ENCODE results near the gene ZNF845.
A peak's percentile ranks its signal among the peaks of the same experiment; 100 is the strongest.
"Not testable (repeated sequence)": the region's sequence is repeated elsewhere in the genome, so short reads cannot be mapped to it uniquely, and the experiment has no call there.

The ZNF845 gene

GRCh38 chr19:53333463-53334449 is at the start of gene ZNF845:
ZNF845 (plus strand) TSS chr19:53333749; CDS start chr19:53341308, 7,559 bp downstream.
- H3K9me3 ChIP-seq (ENCODE audit: low read length) = no peaks in the 10 kb centered on the region
- peak within 1 kb of the TSS; percentile 77 for H3K9ac ChIP-seq (ENCODE audit: low read length)
- no peaks in the 10 kb centered on the region for H3K27me3 ChIP-seq (ENCODE audit: control insufficient read depth in 1 of 2, insufficient read depth in 2 of 2, low read length in 2 of 2)
- H3K36me3 ChIP-seq (ENCODE audit: insufficient read depth, low read length) = no peaks in the 10 kb centered on the region
- no peaks in the 10 kb centered on the region for H3K4me1 ChIP-seq (ENCODE audit: insufficient read depth, low read length)
- peak within 1 kb of the TSS; percentile 75 for H3K27ac ChIP-seq (ENCODE audit: low read depth, low read length)
- H3K4me3 ChIP-seq (ENCODE audit: low read depth in 1 of 2, low read length in 2 of 2) = peak within 1 kb of the TSS; percentile 71 to 85

- no peak overlapping the region for H3K27ac ChIP-seq (ENCODE audit: low read depth, low read length)
- no peaks in the 10 kb centered on the region for H3K36me3 ChIP-seq (ENCODE audit: insufficient read depth, low read length)
- no peak overlapping the region for H3K9ac ChIP-seq (ENCODE audit: low read length)
- H3K4me3 ChIP-seq (ENCODE audit: low read depth in 1 of 2, low read length in 2 of 2) = no peak overlapping the region
- no peaks in the 10 kb centered on the region for H3K9me3 ChIP-seq (ENCODE audit: low read length)
- no peaks in the 10 kb centered on the region for H3K4me1 ChIP-seq (ENCODE audit: insufficient read depth, low read length)
- no peaks in the 10 kb centered on the region for H3K27me3 ChIP-seq (ENCODE audit: control insufficient read depth in 1 of 2, insufficient read depth in 2 of 2, low read length in 2 of 2)
These were observed 48.5 kb upstream of the ZNF845 start for GRCh38 chr19:53285087-53285486.

- Histone ChIP-seq H3K36me3 (ENCODE audit: insufficient read depth, low read length) (no peaks in the 10 kb centered on the region), H3K9me3 (ENCODE audit: low read length) (peaks cover 8% of the 10 kb centered on the region), H3K27ac (ENCODE audit: low read depth, low read length) (no peak overlapping the region), H3K27me3 (ENCODE audit: control insufficient read depth in 1 of 2, insufficient read depth in 2 of 2, low read length in 2 of 2) (no peaks in the 10 kb centered on the region), H3K4me3 (ENCODE audit: low read depth in 1 of 2, low read length in 2 of 2) (no peak overlapping the region), H3K9ac (ENCODE audit: low read length) (no peak overlapping the region), H3K4me1 (ENCODE audit: insufficient read depth, low read length) (no peaks in the 10 kb centered on the region)
These were observed 42.6 kb upstream of the ZNF845 start for GRCh38 chr19:53290758-53291549.

DNA sequence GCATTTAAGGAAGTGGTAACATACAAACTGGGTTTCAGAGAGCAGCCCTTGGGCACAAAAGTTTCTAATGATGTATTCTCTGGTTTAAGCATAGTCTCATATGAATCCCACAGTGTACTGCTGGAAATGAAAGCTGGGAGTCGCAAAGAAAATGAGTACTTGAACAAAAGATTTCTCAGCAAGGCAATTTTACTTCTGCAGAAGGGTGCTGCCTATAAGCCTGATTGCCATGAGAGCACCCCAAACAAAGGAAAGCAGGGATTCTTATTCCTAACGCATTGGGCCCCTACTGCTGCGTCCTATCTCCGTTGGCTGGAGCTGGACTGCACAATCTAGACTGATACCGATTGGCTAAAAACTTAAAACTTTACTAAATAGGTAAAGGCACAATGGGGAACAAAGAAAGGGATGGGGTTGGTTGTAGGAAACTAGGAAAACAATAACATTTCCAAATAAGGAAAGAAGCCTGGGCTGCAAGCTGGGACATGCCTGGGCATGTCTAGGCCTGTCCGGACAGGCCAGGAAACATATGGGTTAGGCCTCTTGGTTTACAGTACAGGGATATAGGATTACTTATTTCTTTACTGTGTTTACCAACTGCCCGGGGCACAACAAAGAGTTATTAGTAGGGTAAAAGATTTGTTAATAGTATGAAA is 38.6 kb upstream of the ZNF845 start:
- Histone ChIP-seq H3K27ac (ENCODE audit: low read depth, low read length) (no peak overlapping the region), H3K36me3 (ENCODE audit: insufficient read depth, low read length) (no peaks in the 10 kb centered on the region), H3K4me1 (ENCODE audit: insufficient read depth, low read length) (no peaks in the 10 kb centered on the region), H3K27me3 (ENCODE audit: control insufficient read depth in 1 of 2, insufficient read depth in 2 of 2, low read length in 2 of 2) (no peaks in the 10 kb centered on the region), H3K9ac (ENCODE audit: low read length) (no peak overlapping the region), H3K4me3 (ENCODE audit: low read depth in 1 of 2, low read length in 2 of 2) (no peak overlapping the region), H3K9me3 (ENCODE audit: low read length) (peaks cover 8% of the 10 kb centered on the region)

DNA sequence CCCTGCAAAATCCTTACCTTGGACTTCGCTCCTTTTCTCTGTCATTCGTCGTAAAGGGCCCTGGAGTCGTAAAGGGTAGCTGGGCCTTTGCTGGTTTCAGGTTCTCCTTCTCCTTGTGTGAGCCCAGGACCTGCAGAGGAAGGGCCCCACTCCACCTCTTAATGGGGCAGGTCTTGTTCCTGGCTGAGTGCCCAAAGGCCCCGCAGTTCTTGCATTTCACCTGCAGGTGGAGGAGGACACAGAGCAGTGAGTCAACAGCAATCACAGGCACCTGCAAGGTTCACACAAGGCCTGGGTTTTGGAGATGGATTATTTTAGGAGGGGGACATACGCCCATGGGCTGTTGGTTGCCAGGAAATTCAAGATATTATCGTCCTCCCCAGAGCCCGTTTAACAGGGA is 32.2 kb upstream of the ZNF845 start:
- H3K9ac ChIP-seq (ENCODE audit: low read length); H3K4me1 ChIP-seq (ENCODE audit: insufficient read depth, low read length); H3K27me3 ChIP-seq (ENCODE audit: control insufficient read depth in 1 of 2, insufficient read depth in 2 of 2, low read length in 2 of 2); H3K36me3 ChIP-seq (ENCODE audit: insufficient read depth, low read length); H3K9me3 ChIP-seq (ENCODE audit: low read length); H3K4me3 ChIP-seq (ENCODE audit: low read depth in 1 of 2, low read length in 2 of 2); H3K27ac ChIP-seq (ENCODE audit: low read depth, low read length): not testable (repeated sequence)

DNA sequence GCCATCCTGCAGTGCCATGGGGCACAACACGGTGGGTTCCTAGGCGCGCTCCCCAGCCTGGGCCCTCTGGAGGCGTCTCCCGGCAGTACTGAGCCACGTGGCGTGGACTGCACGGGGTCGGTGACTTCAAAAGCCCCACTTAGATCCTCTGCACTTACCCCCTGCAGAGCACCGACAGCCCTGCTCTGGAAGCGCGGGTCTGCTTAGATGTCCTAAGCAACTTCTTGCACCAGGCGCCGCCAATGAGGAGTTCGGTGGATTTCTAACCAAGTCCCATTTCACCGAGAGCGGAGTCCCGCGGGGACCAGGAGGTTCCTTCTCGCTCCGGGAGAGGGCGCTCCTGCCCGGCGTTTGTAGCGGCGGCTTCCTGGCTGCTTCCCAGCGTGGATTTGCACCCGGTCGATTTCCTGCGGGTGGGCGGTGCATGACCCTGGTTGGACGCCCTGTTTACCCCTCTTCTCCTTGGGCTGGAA is 25.2 kb upstream of the ZNF845 start:
- Histone ChIP-seq H3K4me1 (ENCODE audit: insufficient read depth, low read length) (no peaks in the 10 kb centered on the region), H3K36me3 (ENCODE audit: insufficient read depth, low read length) (no peaks in the 10 kb centered on the region), H3K4me3 (ENCODE audit: low read depth in 1 of 2, low read length in 2 of 2) (no peak overlapping the region), H3K27me3 (ENCODE audit: control insufficient read depth in 1 of 2, insufficient read depth in 2 of 2, low read length in 2 of 2) (peaks cover 18 to 21% of the 10 kb centered on the region in 2 donors), H3K9ac (ENCODE audit: low read length) (no peak overlapping the region), H3K9me3 (ENCODE audit: low read length) (no peaks in the 10 kb centered on the region), H3K27ac (ENCODE audit: low read depth, low read length) (no peak overlapping the region)

GRCh38 chr19:53311044-53311443 is 22.5 kb upstream of the ZNF845 start:
- no peak overlapping the region for H3K4me3 ChIP-seq (ENCODE audit: low read depth in 1 of 2, low read length in 2 of 2)
- no peaks in the 10 kb centered on the region for H3K4me1 ChIP-seq (ENCODE audit: insufficient read depth, low read length)
- H3K27me3 ChIP-seq (ENCODE audit: control insufficient read depth in 1 of 2, insufficient read depth in 2 of 2, low read length in 2 of 2) = peaks cover 18 to 21% of the 10 kb centered on the region in 2 donors
- no peaks in the 10 kb centered on the region for H3K9me3 ChIP-seq (ENCODE audit: low read length)
- no peak overlapping the region for H3K27ac ChIP-seq (ENCODE audit: low read depth, low read length)
- no peaks in the 10 kb centered on the region for H3K36me3 ChIP-seq (ENCODE audit: insufficient read depth, low read length)
- no peak overlapping the region for H3K9ac ChIP-seq (ENCODE audit: low read length)

- H3K27ac ChIP-seq (ENCODE audit: low read depth, low read length) = no peak overlapping the region
- H3K36me3 ChIP-seq (ENCODE audit: insufficient read depth, low read length) = no peaks in the 10 kb centered on the region
- H3K9me3 ChIP-seq (ENCODE audit: low read length) = no peaks in the 10 kb centered on the region
- peaks cover 10 to 18% of the 10 kb centered on the region in 2 donors for H3K27me3 ChIP-seq (ENCODE audit: control insufficient read depth in 1 of 2, insufficient read depth in 2 of 2, low read length in 2 of 2)
- no peak overlapping the region for H3K9ac ChIP-seq (ENCODE audit: low read length)
- H3K4me3 ChIP-seq (ENCODE audit: low read depth in 1 of 2, low read length in 2 of 2) = no peak overlapping the region
- no peaks in the 10 kb centered on the region for H3K4me1 ChIP-seq (ENCODE audit: insufficient read depth, low read length)
These were observed 21.7 kb upstream of the ZNF845 start for GRCh38 chr19:53311897-53312296.

DNA sequence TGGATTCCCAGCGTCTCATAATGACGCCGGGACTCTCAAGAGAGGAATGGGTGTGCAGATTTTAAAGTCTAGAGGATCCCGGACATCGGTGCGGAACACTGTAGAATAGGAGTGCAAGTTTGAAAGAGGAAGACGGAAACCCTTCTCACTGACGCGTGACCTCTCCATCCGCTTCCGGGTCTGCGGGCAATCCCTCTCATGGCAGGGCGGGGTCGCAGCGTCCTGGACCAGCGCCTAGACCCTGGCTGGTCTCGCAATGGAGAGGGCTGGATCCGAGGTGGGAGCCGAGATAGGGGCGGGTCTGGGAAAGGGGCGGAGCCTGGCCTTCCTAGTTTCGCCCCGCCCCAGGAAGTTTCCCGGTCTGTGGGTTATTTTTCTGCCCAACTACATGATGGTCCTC is 4.6 kb upstream of the ZNF845 start:
- H3K4me1 ChIP-seq (ENCODE audit: insufficient read depth, low read length) = no peaks in the 10 kb centered on the region
- peak overlapping the region; percentile 3 to 27 for H3K4me3 ChIP-seq (ENCODE audit: low read depth in 1 of 2, low read length in 2 of 2)
- no peak overlapping the region for H3K27ac ChIP-seq (ENCODE audit: low read depth, low read length)
- H3K9me3 ChIP-seq (ENCODE audit: low read length) = peaks cover 5% of the 10 kb centered on the region
- H3K27me3 ChIP-seq (ENCODE audit: control insufficient read depth in 1 of 2, insufficient read depth in 2 of 2, low read length in 2 of 2) = no peaks in the 10 kb centered on the region
- H3K36me3 ChIP-seq (ENCODE audit: insufficient read depth, low read length) = no peaks in the 10 kb centered on the region
- H3K9ac ChIP-seq (ENCODE audit: low read length) = no peak overlapping the region

GRCh38 chr19:53332484-53332883 is 1.1 kb upstream of the ZNF845 start:
- Histone ChIP-seq H3K4me3 (ENCODE audit: low read depth in 1 of 2, low read length in 2 of 2) (no peak overlapping the region), H3K9ac (ENCODE audit: low read length) (no peak overlapping the region), H3K4me1 (ENCODE audit: insufficient read depth, low read length) (no peaks in the 10 kb centered on the region), H3K27me3 (ENCODE audit: control insufficient read depth in 1 of 2, insufficient read depth in 2 of 2, low read length in 2 of 2) (no peaks in the 10 kb centered on the region), H3K27ac (ENCODE audit: low read depth, low read length) (no peak overlapping the region), H3K9me3 (ENCODE audit: low read length) (no peaks in the 10 kb centered on the region), H3K36me3 (ENCODE audit: insufficient read depth, low read length) (no peaks in the 10 kb centered on the region)

DNA sequence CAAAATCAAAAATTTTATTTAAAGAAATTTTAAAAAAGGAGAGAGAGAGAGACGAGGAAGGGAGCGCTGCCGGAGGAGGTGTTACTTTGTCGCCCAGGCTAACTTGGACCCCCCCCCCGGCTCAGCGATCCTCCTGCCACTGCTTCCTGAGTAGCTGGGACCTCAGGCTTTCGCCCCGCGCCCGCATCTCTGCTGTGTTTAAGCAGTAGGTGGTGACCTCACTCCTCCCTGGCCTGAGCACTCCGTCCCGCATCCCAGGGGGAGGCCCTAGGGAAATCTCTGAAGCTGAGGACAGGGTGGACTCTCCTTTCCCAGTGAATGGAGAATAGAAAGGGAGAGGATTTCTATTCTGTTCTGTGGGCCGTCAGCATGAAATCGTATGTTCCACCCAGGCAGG is 485 bp upstream of the ZNF845 start:
- Histone ChIP-seq H3K27ac (ENCODE audit: low read depth, low read length) (peak overlapping the region; percentile 75), H3K27me3 (ENCODE audit: control insufficient read depth in 1 of 2, insufficient read depth in 2 of 2, low read length in 2 of 2) (no peaks in the 10 kb centered on the region), H3K36me3 (ENCODE audit: insufficient read depth, low read length) (no peaks in the 10 kb centered on the region), H3K9me3 (ENCODE audit: low read length) (no peaks in the 10 kb centered on the region), H3K4me3 (ENCODE audit: low read depth in 1 of 2, low read length in 2 of 2) (peak overlapping the region; percentile 71 to 85), H3K9ac (ENCODE audit: low read length) (peak overlapping the region; percentile 71), H3K4me1 (ENCODE audit: insufficient read depth, low read length) (no peaks in the 10 kb centered on the region)
